HEK293T (cell line): Measurements from ENCODE around the gene LRRFIP1.

Experiments used
- ARNT ChIP-seq: fragments of 450-650 bp; IDR thresholded peaks from 2 replicates; pipeline ENCODE4 v1.6.1; 2017; ENCODE audit warnings: mild to moderate bottlenecking
- BHLHE40 ChIP-seq: fragments of 450-650 bp; IDR thresholded peaks from 2 replicates; pipeline ENCODE4 v1.6.1; 2016; ENCODE audit warnings: mild to moderate bottlenecking, moderate library complexity, borderline replicate concordance
- ELF4 ChIP-seq: fragments of 450-650 bp; IDR thresholded peaks from 2 replicates; pipeline ENCODE4 v1.6.1; 2017; ENCODE audit warnings: antibody characterized with exemption
- FOXA1 ChIP-seq: fragments of 450-650 bp; IDR thresholded peaks from 2 replicates; pipeline ENCODE4 v1.6.1; 2016; ENCODE audit warnings: mild to moderate bottlenecking
- FOXK2 ChIP-seq: fragments of 450-650 bp; IDR thresholded peaks from 2 replicates; pipeline ENCODE4 v1.6.1; 2016; ENCODE audit warnings: mild to moderate bottlenecking
- HDGF ChIP-seq: fragments of 450-650 bp; IDR thresholded peaks from 2 replicates; pipeline ENCODE4 v1.6.1; 2017; ENCODE audit warnings: antibody characterized with exemption, borderline replicate concordance
- L3MBTL2 ChIP-seq: fragments of 450-650 bp; conservative IDR thresholded peaks from 2 replicates; pipeline ENCODE4 v1.6.1; 2016; ENCODE audit warnings: mild to moderate bottlenecking
- LEF1 ChIP-seq: fragments of 450-650 bp; IDR thresholded peaks from 2 replicates; pipeline ENCODE4 v1.6.1; 2017; ENCODE audit warnings: mild to moderate bottlenecking, borderline replicate concordance
- NFRKB ChIP-seq: fragments of 450-650 bp; IDR thresholded peaks from 2 replicates; pipeline ENCODE4 v1.6.1; 2016; ENCODE audit warnings: mild to moderate bottlenecking, moderate library complexity
- PKNOX1 ChIP-seq: fragments of 450-650 bp; IDR thresholded peaks from 2 replicates; pipeline ENCODE4 v1.6.1; 2016
- SP1 ChIP-seq: fragments of 450-650 bp; IDR thresholded peaks from 2 replicates; pipeline ENCODE4 v1.6.1; 2017
- SUZ12 ChIP-seq: fragments of 450-650 bp; IDR thresholded peaks from 2 replicates; pipeline ENCODE4 v1.6.1; 2016; ENCODE audit warnings: mild to moderate bottlenecking
- TARDBP ChIP-seq: fragments of 450-650 bp; IDR thresholded peaks from 2 replicates; pipeline ENCODE4 v1.6.1; 2016

GRCh38 chr2:237824085-237824484 is 196.7 kb downstream of the LRRFIP1 start:
- TF ChIP-seq FOXA1 (no peak), BHLHE40 (no peak), L3MBTL2 (no peak), SP1 (no peak), TARDBP (no peak), SUZ12 (no peak), HDGF (no peak), PKNOX1 (no peak), ARNT (no peak), NFRKB (no peak), FOXK2 (no peak), ELF4 (no peak), LEF1 (no peak)
